ENCODE data around the gene CACNB4.

DNA sequence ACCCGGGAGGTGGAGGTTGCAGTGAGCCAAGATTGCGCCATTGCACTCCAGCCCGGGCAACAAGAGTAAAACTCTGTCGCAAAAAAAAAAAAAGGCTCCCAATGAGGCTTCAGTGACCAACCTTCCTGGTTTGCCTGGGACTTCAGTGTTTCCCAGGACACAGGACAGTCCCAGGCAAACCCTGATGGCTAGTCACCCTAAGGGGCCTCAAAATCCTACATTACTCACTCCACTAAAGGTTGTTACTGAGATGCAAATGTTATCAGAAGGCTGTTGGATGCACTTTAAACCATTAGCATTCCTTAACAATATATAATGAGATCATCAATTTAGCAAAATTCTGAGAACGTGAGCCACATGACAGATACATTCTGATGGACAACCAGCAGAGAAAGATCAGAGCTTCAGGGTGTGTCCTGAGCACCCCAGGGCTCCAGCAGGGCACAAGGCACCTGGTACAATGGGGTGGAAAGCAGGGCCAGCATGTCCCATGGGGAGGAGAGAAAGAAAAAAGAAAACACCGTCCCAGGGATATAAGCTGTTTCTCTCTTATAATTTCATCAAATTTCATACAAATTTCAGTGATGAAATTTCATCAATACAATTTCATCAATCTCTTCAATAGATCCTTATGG is 152.5 kb downstream of the CACNB4 start:
- no peak for TF ChIP-seq POLR2AphosphoS5 (IDR thresholded peaks at IDR 0.05; ENCODE audit: low read length)
- TF ChIP-seq, protein P1, sequence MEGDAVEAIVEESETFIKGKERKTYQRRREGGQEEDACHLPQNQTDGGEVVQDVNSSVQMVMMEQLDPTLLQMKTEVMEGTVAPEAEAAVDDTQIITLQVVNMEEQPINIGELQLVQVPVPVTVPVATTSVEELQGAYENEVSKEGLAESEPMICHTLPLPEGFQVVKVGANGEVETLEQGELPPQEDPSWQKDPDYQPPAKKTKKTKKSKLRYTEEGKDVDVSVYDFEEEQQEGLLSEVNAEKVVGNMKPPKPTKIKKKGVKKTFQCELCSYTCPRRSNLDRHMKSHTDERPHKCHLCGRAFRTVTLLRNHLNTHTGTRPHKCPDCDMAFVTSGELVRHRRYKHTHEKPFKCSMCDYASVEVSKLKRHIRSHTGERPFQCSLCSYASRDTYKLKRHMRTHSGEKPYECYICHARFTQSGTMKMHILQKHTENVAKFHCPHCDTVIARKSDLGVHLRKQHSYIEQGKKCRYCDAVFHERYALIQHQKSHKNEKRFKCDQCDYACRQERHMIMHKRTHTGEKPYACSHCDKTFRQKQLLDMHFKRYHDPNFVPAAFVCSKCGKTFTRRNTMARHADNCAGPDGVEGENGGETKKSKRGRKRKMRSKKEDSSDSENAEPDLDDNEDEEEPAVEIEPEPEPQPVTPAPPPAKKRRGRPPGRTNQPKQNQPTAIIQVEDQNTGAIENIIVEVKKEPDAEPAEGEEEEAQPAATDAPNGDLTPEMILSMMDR (IDR thresholded peaks at IDR 0.05 in 2 of 3, conservative IDR thresholded peaks at IDR 0.05 in 1 of 3; ENCODE audit: control insufficient read depth in 2 of 3, extremely low read depth in 1 of 3, insufficient read depth in 1 of 3, low read depth in 3 of 3, low read length in 3 of 3), result no peak
- TF ChIP-seq KDM1A (IDR thresholded peaks at IDR 0.05; ENCODE audit: borderline replicate concordance), result no peak
- TF ChIP-seq HDGF (IDR thresholded peaks at IDR 0.05), result no peak
- no peak for TF ChIP-seq MTA3 (IDR thresholded peaks at IDR 0.05; ENCODE audit: borderline replicate concordance, low read length)
- no peak for TF ChIP-seq EGR1 (IDR thresholded peaks at IDR 0.05; ENCODE audit: borderline replicate concordance in 1 of 2, low read depth in 2 of 2, low read length in 2 of 2)
- no peak for TF ChIP-seq SPI1 (IDR thresholded peaks at IDR 0.05; ENCODE audit: borderline replicate concordance, insufficient read depth, low read depth, low read length)
- no peak for TF ChIP-seq SUPT20H (IDR thresholded peaks at IDR 0.05; ENCODE audit: borderline replicate concordance, control insufficient read depth, low read depth, low read length)
- TF ChIP-seq POLR2A (IDR thresholded peaks at IDR 0.05; ENCODE audit: low read depth, low read length), result no peak
- TF ChIP-seq, protein P2, sequence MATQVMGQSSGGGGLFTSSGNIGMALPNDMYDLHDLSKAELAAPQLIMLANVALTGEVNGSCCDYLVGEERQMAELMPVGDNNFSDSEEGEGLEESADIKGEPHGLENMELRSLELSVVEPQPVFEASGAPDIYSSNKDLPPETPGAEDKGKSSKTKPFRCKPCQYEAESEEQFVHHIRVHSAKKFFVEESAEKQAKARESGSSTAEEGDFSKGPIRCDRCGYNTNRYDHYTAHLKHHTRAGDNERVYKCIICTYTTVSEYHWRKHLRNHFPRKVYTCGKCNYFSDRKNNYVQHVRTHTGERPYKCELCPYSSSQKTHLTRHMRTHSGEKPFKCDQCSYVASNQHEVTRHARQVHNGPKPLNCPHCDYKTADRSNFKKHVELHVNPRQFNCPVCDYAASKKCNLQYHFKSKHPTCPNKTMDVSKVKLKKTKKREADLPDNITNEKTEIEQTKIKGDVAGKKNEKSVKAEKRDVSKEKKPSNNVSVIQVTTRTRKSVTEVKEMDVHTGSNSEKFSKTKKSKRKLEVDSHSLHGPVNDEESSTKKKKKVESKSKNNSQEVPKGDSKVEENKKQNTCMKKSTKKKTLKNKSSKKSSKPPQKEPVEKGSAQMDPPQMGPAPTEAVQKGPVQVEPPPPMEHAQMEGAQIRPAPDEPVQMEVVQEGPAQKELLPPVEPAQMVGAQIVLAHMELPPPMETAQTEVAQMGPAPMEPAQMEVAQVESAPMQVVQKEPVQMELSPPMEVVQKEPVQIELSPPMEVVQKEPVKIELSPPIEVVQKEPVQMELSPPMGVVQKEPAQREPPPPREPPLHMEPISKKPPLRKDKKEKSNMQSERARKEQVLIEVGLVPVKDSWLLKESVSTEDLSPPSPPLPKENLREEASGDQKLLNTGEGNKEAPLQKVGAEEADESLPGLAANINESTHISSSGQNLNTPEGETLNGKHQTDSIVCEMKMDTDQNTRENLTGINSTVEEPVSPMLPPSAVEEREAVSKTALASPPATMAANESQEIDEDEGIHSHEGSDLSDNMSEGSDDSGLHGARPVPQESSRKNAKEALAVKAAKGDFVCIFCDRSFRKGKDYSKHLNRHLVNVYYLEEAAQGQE (IDR thresholded peaks at IDR 0.05; ENCODE audit: low read depth, low read length), result no peak
- TF ChIP-seq, protein P3, sequence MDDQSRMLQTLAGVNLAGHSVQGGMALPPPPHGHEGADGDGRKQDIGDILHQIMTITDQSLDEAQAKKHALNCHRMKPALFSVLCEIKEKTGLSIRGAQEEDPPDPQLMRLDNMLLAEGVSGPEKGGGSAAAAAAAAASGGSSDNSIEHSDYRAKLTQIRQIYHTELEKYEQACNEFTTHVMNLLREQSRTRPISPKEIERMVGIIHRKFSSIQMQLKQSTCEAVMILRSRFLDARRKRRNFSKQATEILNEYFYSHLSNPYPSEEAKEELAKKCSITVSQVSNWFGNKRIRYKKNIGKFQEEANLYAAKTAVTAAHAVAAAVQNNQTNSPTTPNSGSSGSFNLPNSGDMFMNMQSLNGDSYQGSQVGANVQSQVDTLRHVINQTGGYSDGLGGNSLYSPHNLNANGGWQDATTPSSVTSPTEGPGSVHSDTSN (IDR thresholded peaks at IDR 0.05; ENCODE audit: insufficient replicate concordance, low read depth, low read length), result no peak
- TF ChIP-seq, protein P4, sequence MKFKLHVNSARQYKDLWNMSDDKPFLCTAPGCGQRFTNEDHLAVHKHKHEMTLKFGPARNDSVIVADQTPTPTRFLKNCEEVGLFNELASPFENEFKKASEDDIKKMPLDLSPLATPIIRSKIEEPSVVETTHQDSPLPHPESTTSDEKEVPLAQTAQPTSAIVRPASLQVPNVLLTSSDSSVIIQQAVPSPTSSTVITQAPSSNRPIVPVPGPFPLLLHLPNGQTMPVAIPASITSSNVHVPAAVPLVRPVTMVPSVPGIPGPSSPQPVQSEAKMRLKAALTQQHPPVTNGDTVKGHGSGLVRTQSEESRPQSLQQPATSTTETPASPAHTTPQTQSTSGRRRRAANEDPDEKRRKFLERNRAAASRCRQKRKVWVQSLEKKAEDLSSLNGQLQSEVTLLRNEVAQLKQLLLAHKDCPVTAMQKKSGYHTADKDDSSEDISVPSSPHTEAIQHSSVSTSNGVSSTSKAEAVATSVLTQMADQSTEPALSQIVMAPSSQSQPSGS (IDR thresholded peaks at IDR 0.05; ENCODE audit: low read length), result no peak
